Lower lobe of right lung (tissue), 2 donors: ENCODE measurements around the gene FASN. TPM values are rescaled to one million over a fixed set of nuclear protein-coding genes. Genes with fewer than 3 reads are reported as not detected.

Experiments
- ATAC-seq, 2 donors: fragments of 200-7000 bp; cut with Tn5 transposase; one replicate each; pipeline ENCODE4 v1.9.1; 2020 to 2022; ENCODE audit warnings: mild to moderate bottlenecking in 2 of 2, moderate library complexity in 2 of 2
- DNase-seq: peaks from one replicate; pipeline ENCODE4 v3.0.0-alpha.2; 2020
- H3K27ac ChIP-seq: fragments of 200-600 bp; one replicate; pipeline ENCODE4 v1.8.0; 2022
- H3K27me3 ChIP-seq: fragments of 200-600 bp; one replicate; pipeline ENCODE4 v1.8.0; 2022; ENCODE audit warnings: low read depth
- H3K36me3 ChIP-seq: fragments of 200-600 bp; one replicate; pipeline ENCODE4 v1.8.0; 2022; ENCODE audit warnings: mild to moderate bottlenecking
- H3K4me1 ChIP-seq: fragments of 200-600 bp; one replicate; pipeline ENCODE4 v1.8.0; 2022
- H3K4me3 ChIP-seq: fragments of 200-600 bp; one replicate; pipeline ENCODE4 v1.8.0; 2022; ENCODE audit warnings: mild to moderate bottlenecking
- H3K9me3 ChIP-seq: fragments of 200-600 bp; one replicate; pipeline ENCODE4 v1.8.0; 2022
- intact Hi-C: fragments of 100-400 bp; cut with DNase I; formaldehyde crosslinking; loops from one replicate; pipeline ENCODE4 v1.11.0; 2022
- total RNA-seq: library from RNA; stranded (reverse); fragmentation: NEBNext Ultra II Directional; extraction: Animal tissue kit (Norgen Biotek cat#: 25700); gene quantifications from one replicate; pipeline ENCODE4 v1.2.1, GENCODE V29; 2021
- TF ChIP-seq, protein P1 (sequence below): fragments of 200-600 bp; IDR thresholded peaks from one replicate; pipeline ENCODE4 v1.8.0; 2022; ENCODE audit warnings: antibody characterized with exemption, mild to moderate bottlenecking
- donor health status: DM: no; HTN: yes; CAD: no; lungs with severe emphysema.

The FASN gene
- total RNA-seq, 1 donor from 2014 or later, result 302 TPM

GRCh38 chr17:82080789-82081464, 17.1 kb downstream of the FASN start:
- Histone ChIP-seq H3K36me3 (peaks cover 75% of the 10 kb centered on the region), H3K27me3 (no peaks in the 10 kb centered on the region), H3K27ac (no peak overlapping the region), H3K4me1 (no peaks in the 10 kb centered on the region), H3K4me3 (no peak overlapping the region), H3K9me3 (no peaks in the 10 kb centered on the region)
- TF ChIP-seq, protein P1, sequence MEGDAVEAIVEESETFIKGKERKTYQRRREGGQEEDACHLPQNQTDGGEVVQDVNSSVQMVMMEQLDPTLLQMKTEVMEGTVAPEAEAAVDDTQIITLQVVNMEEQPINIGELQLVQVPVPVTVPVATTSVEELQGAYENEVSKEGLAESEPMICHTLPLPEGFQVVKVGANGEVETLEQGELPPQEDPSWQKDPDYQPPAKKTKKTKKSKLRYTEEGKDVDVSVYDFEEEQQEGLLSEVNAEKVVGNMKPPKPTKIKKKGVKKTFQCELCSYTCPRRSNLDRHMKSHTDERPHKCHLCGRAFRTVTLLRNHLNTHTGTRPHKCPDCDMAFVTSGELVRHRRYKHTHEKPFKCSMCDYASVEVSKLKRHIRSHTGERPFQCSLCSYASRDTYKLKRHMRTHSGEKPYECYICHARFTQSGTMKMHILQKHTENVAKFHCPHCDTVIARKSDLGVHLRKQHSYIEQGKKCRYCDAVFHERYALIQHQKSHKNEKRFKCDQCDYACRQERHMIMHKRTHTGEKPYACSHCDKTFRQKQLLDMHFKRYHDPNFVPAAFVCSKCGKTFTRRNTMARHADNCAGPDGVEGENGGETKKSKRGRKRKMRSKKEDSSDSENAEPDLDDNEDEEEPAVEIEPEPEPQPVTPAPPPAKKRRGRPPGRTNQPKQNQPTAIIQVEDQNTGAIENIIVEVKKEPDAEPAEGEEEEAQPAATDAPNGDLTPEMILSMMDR, result no peak
- intact Hi-C loops, result no loop called here
- ATAC-seq, result no peak
- no peak for DNase-seq

GRCh38 chr17:82080048-82080788, 17.8 kb downstream of the FASN start:
- Histone ChIP-seq H3K36me3 (peaks cover 68% of the 10 kb centered on the region), H3K4me3 (no peak overlapping the region), H3K27ac (no peak overlapping the region), H3K27me3 (no peaks in the 10 kb centered on the region), H3K9me3 (no peaks in the 10 kb centered on the region), H3K4me1 (no peaks in the 10 kb centered on the region)
- no peak for ATAC-seq
- DNase-seq, result no peak
- intact Hi-C loops, result no loop called here
- TF ChIP-seq, protein P1, result no peak

- H3K27me3 ChIP-seq, result no peaks in the 10 kb centered on the region
- ATAC-seq, result no peak
Measured at GRCh38 chr17:82079001-82079677, 18.9 kb downstream of the FASN start.

GRCh38 chr17:82078433-82078832, 19.6 kb downstream of the FASN start:
- no peak overlapping the region for H3K27ac ChIP-seq
- intact Hi-C loops, result no loop called here
- no peaks in the 10 kb centered on the region for H3K9me3 ChIP-seq
- ATAC-seq, result no peak
- no peak overlapping the region for H3K4me3 ChIP-seq
- H3K27me3 ChIP-seq, result no peaks in the 10 kb centered on the region
- no peaks in the 10 kb centered on the region for H3K4me1 ChIP-seq
- DNase-seq, result no peak
- peaks cover 50% of the 10 kb centered on the region for H3K36me3 ChIP-seq
- TF ChIP-seq, protein P1, result no peak

More at GRCh38 chr17:82079001-82079677, 18.9 kb downstream of the FASN start:
- H3K4me3 ChIP-seq, result no peak overlapping the region
- TF ChIP-seq, protein P1, result no peak
- H3K27ac ChIP-seq, result no peak overlapping the region
- DNase-seq, result no peak
- H3K36me3 ChIP-seq, result peaks cover 57% of the 10 kb centered on the region
- H3K4me1 ChIP-seq, result no peaks in the 10 kb centered on the region
- H3K9me3 ChIP-seq, result no peaks in the 10 kb centered on the region
- intact Hi-C loops, result no loop called here

DNA sequence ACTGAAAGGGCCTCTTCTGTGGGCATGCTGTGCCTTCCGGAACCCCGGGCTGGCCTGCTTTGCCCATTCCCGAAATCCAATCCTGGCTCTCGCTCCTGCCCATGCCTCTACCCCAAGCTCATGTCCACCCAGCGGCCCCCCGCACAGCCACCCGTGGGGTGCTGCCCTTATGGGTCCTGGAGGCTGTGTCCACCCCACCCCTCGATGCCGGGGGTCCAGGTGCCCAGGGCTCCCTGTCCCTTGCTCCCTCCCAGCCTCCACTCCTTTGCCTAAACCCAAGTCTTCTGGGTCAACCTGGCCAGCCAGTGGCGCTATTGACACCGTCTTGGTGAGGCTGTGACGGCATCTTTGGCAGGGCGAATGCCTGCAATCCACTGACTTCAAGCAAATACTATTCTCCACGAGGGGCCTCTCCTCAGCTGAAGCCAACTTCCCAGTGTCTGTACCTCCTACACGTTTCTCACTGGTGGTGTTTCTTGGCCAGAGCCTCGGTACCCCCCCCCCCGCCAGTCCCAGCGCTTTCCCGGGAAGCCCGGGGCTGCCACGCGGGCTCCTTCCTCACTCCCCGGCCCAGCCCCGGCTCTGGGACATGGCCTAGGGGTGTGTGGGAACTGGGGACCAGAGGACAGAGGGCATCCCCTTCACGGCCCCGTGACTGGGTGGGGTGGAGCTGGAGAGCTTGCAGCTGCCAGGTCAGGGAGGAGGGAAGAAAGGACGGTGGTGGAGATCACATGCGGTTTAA, 20.2 kb downstream of the FASN start:
- Histone ChIP-seq H3K9me3 (no peaks in the 10 kb centered on the region), H3K27ac (no peak overlapping the region), H3K4me1 (no peaks in the 10 kb centered on the region), H3K27me3 (no peaks in the 10 kb centered on the region), H3K36me3 (peaks cover 44% of the 10 kb centered on the region), H3K4me3 (no peak overlapping the region)
- TF ChIP-seq, protein P1, result no peak
- ATAC-seq (no peak), DNase-seq (no peak)
- intact Hi-C loops, result no loop called here
